Panc1 (cell line): ENCODE results near the gene P4HA3.

Source experiments
- CTCF ChIP-seq: fragments of 450-650 bp; IDR thresholded peaks from 2 replicates; pipeline ENCODE4 v1.5.1; 2017; ENCODE audit warnings: mild to moderate bottlenecking
- SIN3A ChIP-seq: IDR thresholded peaks from 2 replicates; pipeline ENCODE4 v1.6.1; 2012; ENCODE audit warnings: low read depth, mild to moderate bottlenecking, low read length, moderate library complexity, borderline replicate concordance; ENCODE audit not compliant: insufficient read depth

DNA sequence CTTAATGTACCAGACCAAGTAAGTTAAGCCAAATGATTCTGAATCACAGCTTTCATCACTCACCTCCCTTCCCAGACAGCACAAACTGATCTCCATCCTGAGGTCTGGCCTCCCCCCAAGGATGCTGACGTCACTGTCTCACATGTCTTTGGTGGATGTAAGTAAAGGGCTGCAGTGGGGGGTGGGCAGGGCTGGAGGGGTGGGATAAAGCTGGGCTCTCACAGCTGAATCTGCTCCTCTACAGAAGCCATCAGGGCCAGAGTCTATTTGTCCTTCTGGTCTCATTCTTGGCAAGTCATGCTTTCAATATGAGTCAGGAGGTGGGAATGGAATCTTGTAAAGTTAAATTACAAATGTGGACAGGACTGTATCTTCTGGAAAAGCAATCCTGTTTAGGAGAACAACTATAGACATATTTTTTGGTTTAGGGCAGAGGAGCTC is 32.7 kb downstream of the P4HA3 start:
- TF ChIP-seq CTCF = no peak
- TF ChIP-seq SIN3A = no peak
